AG04450 (cell line): Measurements from ENCODE around the gene RGS7. TPM values are rescaled to one million over a fixed set of nuclear protein-coding genes. Genes with fewer than 3 reads are reported as not detected.

Experiments used
- CTCF ChIA-PET: fragments of 300-600, 350-600 bp; formaldehyde crosslinking; extraction: SDS; loops from one replicate; lab custom pipeline; 2022; ENCODE audit warnings: antibody characterized with exemption, inconsistent platforms; lab: Charles Lee
- POLR2A ChIA-PET: fragments of 350-600 bp; formaldehyde crosslinking; extraction: SDS; loops from one replicate; lab custom pipeline; 2021; ENCODE audit warnings: antibody characterized with exemption, inconsistent platforms; lab: Yijun Ruan, JAX
- DNase-seq: peaks from one replicate; pipeline ENCODE4 v3.0.0-alpha.2; 2011; ENCODE audit warnings: low read depth, low spot score
- H3K27ac ChIP-seq: one replicate; pipeline ENCODE4 v1.5.1; 2012; ENCODE audit warnings: low read depth, low read length, control low read depth
- H3K27me3 ChIP-seq: one replicate; pipeline ENCODE4 v1.6.0; 2012; ENCODE audit warnings: low read length; ENCODE audit not compliant: control insufficient read depth, insufficient read depth
- H3K4me3 ChIP-seq: 2 replicates; pipeline ENCODE4 v1.5.1; 2011; ENCODE audit warnings: mild to moderate bottlenecking, low read depth, low read length, control low read depth
- H3K9me3 ChIP-seq: 2 replicates; pipeline ENCODE4 v1.5.1; 2012; ENCODE audit warnings: low read length; ENCODE audit not compliant: control insufficient read depth, insufficient read depth
- CTCF ChIP-seq: IDR thresholded peaks from 2 replicates; pipeline ENCODE4 v1.5.1; 2011; ENCODE audit warnings: low read depth, low read length, control low read depth, inconsistent platforms
- polyA plus RNA-seq: library from polyadenylated mRNA; depleted of rRNA; stranded (reverse); fragments of >200 nt; gene quantifications from 2 replicates; pipeline ENCODE4 v1.2.3, GENCODE V29; 2011

Gene RGS7
- polyA plus RNA-seq, 1 experiment = 0.29 TPM

DNA sequence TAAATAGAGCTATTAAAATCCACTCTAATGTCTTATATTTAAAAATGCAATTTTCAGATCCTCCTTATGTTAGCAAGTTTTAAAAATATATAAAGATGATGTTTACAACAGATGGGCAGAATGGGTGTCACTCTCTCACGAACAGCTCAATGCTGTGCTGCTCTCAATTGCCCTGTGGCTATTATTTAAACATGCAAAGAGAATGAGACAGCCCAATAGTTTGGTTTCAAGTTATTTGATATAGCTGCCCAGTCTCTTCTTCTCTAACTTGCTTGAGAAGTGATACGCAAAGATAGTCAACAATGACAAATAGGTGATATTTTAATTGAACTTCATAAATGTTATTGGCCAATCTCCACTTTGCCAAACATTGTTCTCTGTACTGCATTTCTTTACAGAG is 545.7 kb downstream of the RGS7 start:
- CTCF ChIA-PET = interaction anchor here (0.8 kb wide), 1 partner anchor 79 kb away, joined by 3 read pairs; no protein-coding TSS in a partner anchor
- POLR2A ChIA-PET = no interaction called here
- Histone ChIP-seq H3K27me3 (no peaks in the 10 kb centered on the region), H3K9me3 (no peaks in the 10 kb centered on the region), H3K4me3 (no peak overlapping the region), H3K27ac (no peak overlapping the region)
- DNase-seq = no peak
- no peak for TF ChIP-seq CTCF

DNA sequence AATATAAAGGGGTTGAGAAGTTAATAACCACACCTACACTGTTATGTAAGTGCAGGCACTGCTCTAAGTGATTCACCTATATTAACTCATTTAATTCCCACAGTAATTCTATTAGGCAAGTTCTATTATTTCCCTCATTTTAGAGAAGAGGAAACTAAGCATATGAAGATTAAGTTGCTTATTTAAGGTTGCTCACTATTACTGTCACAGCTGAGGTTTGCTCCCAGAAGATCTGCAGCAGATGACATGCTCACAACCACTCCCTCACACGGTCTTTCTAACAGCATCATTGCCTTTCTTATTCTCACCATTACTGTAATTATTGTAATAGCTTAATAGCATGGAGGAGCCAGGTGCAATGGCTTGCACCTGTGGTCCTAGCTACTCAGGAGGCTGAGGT is 548.6 kb downstream of the RGS7 start:
- H3K4me3 ChIP-seq = no peak overlapping the region
- CTCF ChIA-PET = no interaction called here
- DNase-seq = no peak
- no peaks in the 10 kb centered on the region for H3K27me3 ChIP-seq
- TF ChIP-seq CTCF = no peak
- no peaks in the 10 kb centered on the region for H3K9me3 ChIP-seq
- POLR2A ChIA-PET = interaction anchor here (0.7 kb wide), 1 partner anchor 23 kb away, joined by 6 read pairs; no protein-coding TSS in a partner anchor
- no peak overlapping the region for H3K27ac ChIP-seq

- no peaks in the 10 kb centered on the region for H3K27me3 ChIP-seq
- POLR2A ChIA-PET = no interaction called here
- DNase-seq = no peak
- no peak overlapping the region for H3K27ac ChIP-seq
- no peaks in the 10 kb centered on the region for H3K9me3 ChIP-seq
- H3K4me3 ChIP-seq = no peak overlapping the region
- CTCF ChIA-PET = no interaction called here
- TF ChIP-seq CTCF = no peak
Observed at GRCh38 chr1:240806200-240806745, 550.7 kb downstream of the RGS7 start.

GRCh38 chr1:240804475-240804874 is 552.5 kb downstream of the RGS7 start:
- H3K4me3 ChIP-seq = no peak overlapping the region
- no peak overlapping the region for H3K27ac ChIP-seq
- POLR2A ChIA-PET = interaction anchor here (0.6 kb wide), 1 partner anchor 34 kb away, joined by 3 read pairs; no protein-coding TSS in a partner anchor
- H3K9me3 ChIP-seq = no peaks in the 10 kb centered on the region
- TF ChIP-seq CTCF = no peak
- no peaks in the 10 kb centered on the region for H3K27me3 ChIP-seq
- CTCF ChIA-PET = no interaction called here
- DNase-seq = peak; percentile 1

- ChIA-PET POLR2A (no interaction called here), CTCF (interaction anchor here (0.9 kb wide), 1 partner anchor 38 kb away, joined by 3 read pairs; no protein-coding TSS in a partner anchor)
- Histone ChIP-seq H3K4me3 (no peak overlapping the region), H3K27ac (no peak overlapping the region), H3K9me3 (no peaks in the 10 kb centered on the region), H3K27me3 (no peaks in the 10 kb centered on the region)
- DNase-seq = peak; percentile 13
- TF ChIP-seq CTCF = no peak
Observed at GRCh38 chr1:240803151-240803550, 553.9 kb downstream of the RGS7 start.
